Heart left ventricle (tissue), 16 donors: ENCODE data around the gene SLC49A3. TPM values are rescaled to one million over a fixed set of nuclear protein-coding genes. Genes with fewer than 3 reads are reported as not detected.
"Not testable (repeated sequence)": the region's sequence is repeated elsewhere in the genome, so short reads cannot be mapped to it uniquely, and the experiment has no call there.

Experiments
- ATAC-seq, 4 donors: fragments of 200-7000 bp; cut with Tn5 transposase; one replicate each; pipeline ENCODE4 v1.9.1; 2020 to 2022; ENCODE audit warnings: moderate library complexity in 4 of 4, mild to moderate bottlenecking in 3 of 4, moderate number of reproducible peaks in 1 of 4
- DNase-seq, 5 donors: peaks; one replicate each; pipeline ENCODE4 v3.0.0-alpha.2; 2020
- H3K27ac ChIP-seq, 12 donors: fragments of 200-600 bp; sonication (generic) in 4 of 12; one replicate each; pipeline versions ENCODE4 v1.5.0 to v1.8.0; 2016 to 2022; ENCODE audit warnings: mild to moderate bottlenecking in 2 of 12
- H3K27me3 ChIP-seq, 9 donors: fragments of 200-600 bp; sonication (generic) in 2 of 9; one replicate each; pipeline versions ENCODE4 v1.5.1 to v1.8.0; 2016 to 2022; ENCODE audit warnings: mild to moderate bottlenecking in 3 of 9
- H3K36me3 ChIP-seq, 9 donors: fragments of 200-600 bp; sonication (generic) in 2 of 9; one replicate each; pipeline versions ENCODE4 v1.5.0 to v1.8.0; 2018 to 2022; ENCODE audit warnings: mild to moderate bottlenecking in 2 of 9
- H3K4me1 ChIP-seq, 12 donors: fragments of 200-600 bp; sonication (generic) in 4 of 12; one replicate each; pipeline versions ENCODE4 v1.5.0 to v1.8.0; 2016 to 2022; ENCODE audit warnings: mild to moderate bottlenecking in 3 of 12
- H3K4me3 ChIP-seq, 12 donors: fragments of 200-600 bp; sonication (generic) in 4 of 12; one replicate each; pipeline versions ENCODE4 v1.5.0 to v1.8.0; 2017 to 2022; ENCODE audit warnings: mild to moderate bottlenecking in 9 of 12, moderate library complexity in 4 of 12
- H3K9me3 ChIP-seq, 12 donors: fragments of 200-600 bp; sonication (generic) in 4 of 12; one replicate each; pipeline versions ENCODE4 v1.5.0 to v1.8.0; 2016 to 2022; ENCODE audit warnings: mild to moderate bottlenecking in 1 of 12
- CTCF ChIP-seq, 12 donors: fragments of 200-600 bp; sonication (generic) in 4 of 12; IDR thresholded peaks; one replicate each; pipeline versions ENCODE4 v1.5.0 to v1.8.0; 2018 to 2022; ENCODE audit warnings: antibody characterized with exemption in 12 of 12, mild to moderate bottlenecking in 5 of 12
- POLR2A ChIP-seq, 2 donors: fragments of 450-650 bp; IDR thresholded peaks; one replicate each; pipeline ENCODE4 v1.6.1; 2017; ENCODE audit warnings: antibody characterized with exemption in 2 of 2, mild to moderate bottlenecking in 2 of 2, moderate library complexity in 2 of 2
- WGBS, 4 donors: extraction: QIAGEN DNeasy Blood & Tissue Kit in 2 of 4; methylation state at CpG; one replicate each; pipeline versions ENCODE4 v1.1.5 to v1.1.7; 2013 to 2018; 5-methylcytosine and 5-hydroxymethylcytosine counted together
- intact Hi-C, 10 donors: fragments of 100-400 bp; cut with DNase I; formaldehyde crosslinking; loops; one replicate each; pipeline versions ENCODE4 v1.11.1 to v1.14.2; 2022
- polyA plus RNA-seq, 2 donors: library from polyadenylated mRNA; stranded (reverse); fragments of 200-250 nt; gene quantifications; one replicate each; pipeline ENCODE4 v1.2.3, GENCODE V29; 2013
- total RNA-seq, 9 donors: library from RNA; depleted of rRNA in 2 of 9; stranded (reverse); fragments of >200 nt in 2 of 9; fragmentation: NEBNext Ultra II Directional in 3 of 9; extraction: Animal tissue kit (Norgen Biotek cat#: 25700) in 3 of 9; gene quantifications; one replicate each; pipeline versions ENCODE4 v1.1.0 to v1.2.4, GENCODE V29; 2016 to 2023
- donor health status: ischemic (EF 13 %, LVEDD 7.1; RV severe dilation, severe dysfunction).
- donor health status: healthy with polysubstance abuse.
- donor health status: DM: no; HTN: yes; CAD: no.
- donor health status: DM: no; HTN: no; CAD: no.
- donor health status: ischemic (EF 25% LVEDD 6.9; RV normal size, moderate dysfunction).
- donor health status: ischemic (EF 25% LVEDD 5.7; RV mildly dilated, moderate dysfunction).
- donor health status: healthy.
- donor health status: DM: yes; HTN: yes; CAD: no.
- donor health status: ischemic (EF 35%, LVEDD 5.7; RV mildly dilated, moderate dysfunction).
- donor health status: nonischemic (EF 11% LVEDD 7.7; RV severe dilation, severe dysfunction).
- donor health status: DM: yes; HTN: yes; CAD: no.
- donor health status: PGD.
- donor health status: ischemic (EF 29% LVEDD 5.4; RV normal size, mild dysfunction).
- donor health status: nonischemic (EF 23%, LVEDD 6.1; RV moderate dilation, normal function).

The SLC49A3 gene
- total and polyA plus RNA-seq, 11 donors: 5.2 to 20.5 (median 8.9) TPM

GRCh38 chr4:671769-672168, 17.2 kb downstream of the SLC49A3 start:
- no peaks in the 10 kb centered on the region for H3K27me3 ChIP-seq
- peaks cover 6 to 30% (median 17%) of the 10 kb centered on the region in 12 donors for H3K4me1 ChIP-seq
- intact Hi-C loops: loop anchor here in 4 of 10 donors (5.0 to 10.0 kb wide), 3 partner anchors 197 to 429 kb away; no protein-coding TSS in a partner anchor

GRCh38 chr4:669806-670559, 19.0 kb downstream of the SLC49A3 start:
- peak in 1 of 5 donors; percentile 8 for DNase-seq
- WGBS, 4 donors: 93 to 95% (median 94%) methylated on average over 11 of the region's 11 CpGs
- intact Hi-C loops: loop anchor here in 4 of 10 donors (5.0 to 10.0 kb wide), 3 partner anchors 195 to 428 kb away; no protein-coding TSS in a partner anchor

More at GRCh38 chr4:671769-672168, 17.2 kb downstream of the SLC49A3 start:
- no peak for DNase-seq
- no peak for ATAC-seq
- WGBS, 4 donors: 89 to 100% (median 92%) methylated on average over 3 of the region's 3 CpGs
- peaks cover 0 to 30% (median 26%) of the 10 kb centered on the region in 9 donors for H3K36me3 ChIP-seq
- no peak overlapping the region for H3K27ac ChIP-seq
- TF ChIP-seq POLR2A (IDR thresholded peaks at IDR 0.05) (no peak), CTCF (IDR thresholded peaks at IDR 0.05) (no peak)
- H3K9me3 ChIP-seq: no peaks in the 10 kb centered on the region
- no peak overlapping the region for H3K4me3 ChIP-seq

GRCh38 chr4:668219-668618, 20.7 kb downstream of the SLC49A3 start:
- peak in 2 of 5 donors; percentile 2 to 11 for DNase-seq
- ATAC-seq, intact Hi-C loops, H3K27ac ChIP-seq, H3K4me3 ChIP-seq, H3K9me3 ChIP-seq: not testable (repeated sequence)
- Histone ChIP-seq H3K4me1 (peaks cover 0 to 16% (median 8%) of the 10 kb centered on the region in 12 donors), H3K36me3 (peaks cover 0 to 30% (median 25%) of the 10 kb centered on the region in 9 donors), H3K27me3 (peaks cover 0 to 10% (median 0%) of the 10 kb centered on the region in 9 donors)
- 82 to 92% (median 90%) methylated on average over 6 of the region's 6 CpGs for WGBS, 4 donors

More at GRCh38 chr4:669806-670559, 19.0 kb downstream of the SLC49A3 start:
- H3K27me3 ChIP-seq, H3K27ac ChIP-seq, ATAC-seq, H3K4me3 ChIP-seq, H3K9me3 ChIP-seq: not testable (repeated sequence)
- H3K4me1 ChIP-seq: peaks cover under 1 to 14% (median 12%) of the 10 kb centered on the region in 12 donors
- H3K36me3 ChIP-seq: peaks cover 0 to 30% (median 26%) of the 10 kb centered on the region in 9 donors

GRCh38 chr4:667545-667925, 21.4 kb downstream of the SLC49A3 start:
- Histone ChIP-seq H3K9me3 (no peaks in the 10 kb centered on the region), H3K4me3 (no peak overlapping the region), H3K27me3 (peaks cover 0 to 16% (median 0%) of the 10 kb centered on the region in 9 donors), H3K36me3 (peaks cover 0 to 24% (median 20%) of the 10 kb centered on the region in 9 donors), H3K4me1 (peaks cover 0 to 15% (median 3%) of the 10 kb centered on the region in 12 donors), H3K27ac (no peak overlapping the region)
- intact Hi-C loops: no loop called here
- ATAC-seq (no peak), DNase-seq (no peak)
- 56 to 66% (median 59%) methylated on average over 10 of the region's 10 CpGs for WGBS, 4 donors
- TF ChIP-seq CTCF (IDR thresholded peaks at IDR 0.05): no peak
- TF ChIP-seq POLR2A (IDR thresholded peaks at IDR 0.05): no peak

GRCh38 chr4:666822-667544, 22.0 kb downstream of the SLC49A3 start:
- no peak for TF ChIP-seq CTCF (IDR thresholded peaks at IDR 0.05)
- no peak for TF ChIP-seq POLR2A (IDR thresholded peaks at IDR 0.05)
- WGBS, 4 donors: 82 to 89% (median 87%) methylated on average over 13 to 28 of the region's 28 CpGs
- H3K27ac ChIP-seq: no peak overlapping the region
- H3K4me3 ChIP-seq: no peak overlapping the region
- DNase-seq: peak in 3 of 5 donors; percentile 23 to 51 (median 30)
- ATAC-seq: no peak
- no peaks in the 10 kb centered on the region for H3K9me3 ChIP-seq
- intact Hi-C loops: no loop called here
- H3K36me3 ChIP-seq: peaks cover 0 to 18% (median 15%) of the 10 kb centered on the region in 9 donors
- peaks cover 0 to 16% (median 0%) of the 10 kb centered on the region in 9 donors for H3K27me3 ChIP-seq
- peaks cover 0 to 15% (median 3%) of the 10 kb centered on the region in 12 donors for H3K4me1 ChIP-seq
